Liver (tissue), 9 donors: ENCODE results near the gene ABHD17C. TPM values are rescaled to one million over a fixed set of nuclear protein-coding genes. Genes with fewer than 3 reads are reported as not detected.

Source experiments
- DNase-seq: peaks from one replicate; pipeline ENCODE4 v3.0.0-alpha.2; 2017; ENCODE audit warnings: low spot score
- H3K27ac ChIP-seq, 2 donors: one replicate each; pipeline ENCODE4 v1.7.0; 2013; ENCODE audit warnings: inconsistent platforms in 2 of 2, low read length in 2 of 2, control low read depth in 1 of 2, low read depth in 1 of 2, mild to moderate bottlenecking in 1 of 2
- H3K27me3 ChIP-seq, 4 donors: one replicate each; pipeline versions ENCODE4 v1.6.1 to v1.7.0; 2013; ENCODE audit warnings: low read length in 3 of 4, inconsistent platforms in 1 of 4, mild to moderate bottlenecking in 1 of 4, moderate library complexity in 1 of 4; ENCODE audit not compliant: control insufficient read depth in 4 of 4, insufficient read depth in 4 of 4
- H3K36me3 ChIP-seq, 4 donors: one replicate each; pipeline versions ENCODE4 v1.6.1 to v1.7.0; 2013; ENCODE audit warnings: low read length in 3 of 4, mild to moderate bottlenecking in 3 of 4, low read depth in 1 of 4, moderate library complexity in 1 of 4; ENCODE audit not compliant: control insufficient read depth in 4 of 4, insufficient read depth in 3 of 4
- H3K4me1 ChIP-seq, 4 donors: one replicate each; pipeline versions ENCODE4 v1.6.1 to v1.7.0; 2013; ENCODE audit warnings: low read length in 3 of 4, mild to moderate bottlenecking in 3 of 4, moderate library complexity in 1 of 4; ENCODE audit not compliant: control insufficient read depth in 4 of 4, insufficient read depth in 4 of 4
- H3K4me3 ChIP-seq, 3 donors: one replicate each; pipeline versions ENCODE4 v1.6.1 to v1.7.0; 2013; ENCODE audit warnings: low read length in 3 of 3, control low read depth in 1 of 3, low read depth in 1 of 3, mild to moderate bottlenecking in 1 of 3
- H3K9ac ChIP-seq, 2 donors: one replicate each; pipeline ENCODE4 v1.7.0; 2013; ENCODE audit warnings: low read length in 2 of 2, mild to moderate bottlenecking in 2 of 2, moderate library complexity in 2 of 2, control low read depth in 1 of 2, low read depth in 1 of 2
- H3K9me3 ChIP-seq, 4 donors: one replicate each; pipeline versions ENCODE4 v1.6.1 to v1.7.0; 2013; ENCODE audit warnings: low read length in 3 of 4; ENCODE audit not compliant: control insufficient read depth in 4 of 4
- EGR1 ChIP-seq, 2 donors: IDR thresholded peaks; 2 replicates each; pipeline ENCODE4 v1.6.1; 2016 to 2018; ENCODE audit warnings: antibody characterized with exemption in 2 of 2, low read depth in 2 of 2
- FOXA1 ChIP-seq: IDR thresholded peaks from 2 replicates; pipeline ENCODE4 v1.6.1; 2016; ENCODE audit warnings: antibody characterized with exemption
- FOXA2 ChIP-seq: IDR thresholded peaks from 2 replicates; pipeline ENCODE4 v1.6.1; 2016; ENCODE audit warnings: antibody characterized with exemption
- GABPA ChIP-seq, 2 donors: IDR thresholded peaks in 1 of 2; conservative IDR thresholded peaks in 1 of 2; 2 replicates each; pipeline ENCODE4 v1.6.1; 2016; ENCODE audit warnings: antibody characterized with exemption in 2 of 2, mild to moderate bottlenecking in 1 of 2, moderate library complexity in 1 of 2
- HNF4A ChIP-seq, 2 donors: conservative IDR thresholded peaks; 2 replicates each; pipeline ENCODE4 v1.6.1; 2016; ENCODE audit warnings: antibody characterized with exemption in 2 of 2, mild to moderate bottlenecking in 2 of 2
- HNF4G ChIP-seq: IDR thresholded peaks from 2 replicates; pipeline ENCODE4 v1.6.1; 2016; ENCODE audit warnings: antibody characterized with exemption
- JUND ChIP-seq, 2 donors: IDR thresholded peaks; 2 replicates each; pipeline ENCODE4 v1.6.1; 2016; ENCODE audit warnings: antibody characterized with exemption in 2 of 2
- NR2F2 ChIP-seq: IDR thresholded peaks from 2 replicates; pipeline ENCODE4 v1.6.1; 2016; ENCODE audit warnings: antibody characterized with exemption
- RAD21 ChIP-seq, 2 donors: IDR thresholded peaks; 2 replicates each; pipeline ENCODE4 v1.6.1; 2016; ENCODE audit warnings: antibody characterized with exemption in 2 of 2, mild to moderate bottlenecking in 2 of 2
- RXRA ChIP-seq, 2 donors: IDR thresholded peaks; 2 replicates each; pipeline ENCODE4 v1.6.1; 2017 to 2018; ENCODE audit warnings: antibody characterized with exemption in 2 of 2, mild to moderate bottlenecking in 1 of 2
- SP1 ChIP-seq: IDR thresholded peaks from 2 replicates; pipeline ENCODE4 v1.6.1; 2018; ENCODE audit warnings: antibody characterized with exemption, mild to moderate bottlenecking
- TAF1 ChIP-seq: conservative IDR thresholded peaks from 2 replicates; pipeline ENCODE4 v1.6.1; 2016; ENCODE audit warnings: antibody characterized with exemption, mild to moderate bottlenecking
- YY1 ChIP-seq: IDR thresholded peaks from 2 replicates; pipeline ENCODE4 v1.6.1; 2016; ENCODE audit warnings: antibody characterized with exemption, mild to moderate bottlenecking
- WGBS: extraction: QIAGEN DNeasy Blood & Tissue Kit; methylation state at CpG from one replicate; pipeline ENCODE4 v1.1.7; 2013; 5-methylcytosine and 5-hydroxymethylcytosine counted together
- polyA plus RNA-seq, 2 donors: library from polyadenylated mRNA; stranded (reverse) in 1 of 2; unstranded in 1 of 2; fragments of 200-250 nt in 1 of 2; fragments of >200 nt in 1 of 2; fragmentation: Nextera tagmentation in 1 of 2; extraction: Ambion mirVana in 1 of 2; gene quantifications; one replicate each; pipeline versions ENCODE4 v1.2.1 to v1.2.3, GENCODE V29; 2013 to 2015
- total RNA-seq, 2 donors: library from RNA; depleted of rRNA; stranded (reverse); fragments of >200 nt; gene quantifications; one replicate each; pipeline ENCODE4 v1.2.3, GENCODE V29; 2014
- TF ChIP-seq, protein P1 (sequence below): fragments of 150-350 bp; IDR thresholded peaks from 2 replicates; pipeline ENCODE4 v1.5.1; 2017; ENCODE audit warnings: improper control_type of control experiment, low read depth, low read length; ENCODE audit not compliant: missing input control
- TF ChIP-seq, protein P2 (sequence below): IDR thresholded peaks from 2 replicates; pipeline ENCODE4 v1.6.1; 2016; ENCODE audit warnings: antibody characterized with exemption
- TF ChIP-seq, protein P3 (sequence below): IDR thresholded peaks from 2 replicates; pipeline ENCODE4 v1.6.1; 2016; ENCODE audit warnings: antibody characterized with exemption
- TF ChIP-seq, protein P4 (sequence below): IDR thresholded peaks from 2 replicates; pipeline ENCODE4 v1.6.1; 2016; ENCODE audit warnings: antibody characterized with exemption
- TF ChIP-seq, protein P5 (sequence below): IDR thresholded peaks from 2 replicates; pipeline ENCODE4 v1.6.1; 2016; ENCODE audit warnings: antibody characterized with exemption, mild to moderate bottlenecking
- donor health status: healthy.
- donor health status: healthy.
- donor health status: healthy.
- donor health status: healthy.
- donor health status: healthy.

The ABHD17C gene
- total and polyA plus RNA-seq, 4 donors: 0.79 to 3.0 (median 2.0) TPM

DNA sequence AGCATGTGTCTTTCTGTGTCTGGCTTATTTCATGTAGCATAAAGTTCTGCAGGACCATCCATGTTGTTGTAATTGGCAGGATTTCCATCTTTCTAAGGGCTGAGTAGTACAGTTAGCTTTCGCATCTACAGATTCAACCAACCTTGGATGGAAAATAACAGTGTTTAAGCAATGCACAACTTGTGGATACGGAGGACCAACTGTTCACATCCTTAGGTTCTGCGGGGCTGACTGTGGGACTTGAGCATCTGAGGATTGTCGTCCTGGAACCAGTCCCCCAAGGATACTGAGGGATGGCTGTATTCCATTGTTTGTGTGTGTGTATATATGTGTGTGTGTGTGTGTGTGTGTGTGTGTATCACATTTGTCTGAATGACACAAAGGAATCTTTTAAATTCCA is 27.7 kb downstream of the ABHD17C start:
- H3K4me3 ChIP-seq: no peak overlapping the region
- no peak for DNase-seq
- H3K9me3 ChIP-seq: no peaks in the 10 kb centered on the region
- no peaks in the 10 kb centered on the region for H3K4me1 ChIP-seq
- no peaks in the 10 kb centered on the region for H3K27me3 ChIP-seq
- H3K9ac ChIP-seq: no peak overlapping the region
- no peak for TF ChIP-seq YY1
- TF ChIP-seq, protein P1, sequence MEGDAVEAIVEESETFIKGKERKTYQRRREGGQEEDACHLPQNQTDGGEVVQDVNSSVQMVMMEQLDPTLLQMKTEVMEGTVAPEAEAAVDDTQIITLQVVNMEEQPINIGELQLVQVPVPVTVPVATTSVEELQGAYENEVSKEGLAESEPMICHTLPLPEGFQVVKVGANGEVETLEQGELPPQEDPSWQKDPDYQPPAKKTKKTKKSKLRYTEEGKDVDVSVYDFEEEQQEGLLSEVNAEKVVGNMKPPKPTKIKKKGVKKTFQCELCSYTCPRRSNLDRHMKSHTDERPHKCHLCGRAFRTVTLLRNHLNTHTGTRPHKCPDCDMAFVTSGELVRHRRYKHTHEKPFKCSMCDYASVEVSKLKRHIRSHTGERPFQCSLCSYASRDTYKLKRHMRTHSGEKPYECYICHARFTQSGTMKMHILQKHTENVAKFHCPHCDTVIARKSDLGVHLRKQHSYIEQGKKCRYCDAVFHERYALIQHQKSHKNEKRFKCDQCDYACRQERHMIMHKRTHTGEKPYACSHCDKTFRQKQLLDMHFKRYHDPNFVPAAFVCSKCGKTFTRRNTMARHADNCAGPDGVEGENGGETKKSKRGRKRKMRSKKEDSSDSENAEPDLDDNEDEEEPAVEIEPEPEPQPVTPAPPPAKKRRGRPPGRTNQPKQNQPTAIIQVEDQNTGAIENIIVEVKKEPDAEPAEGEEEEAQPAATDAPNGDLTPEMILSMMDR: no peak
- no peak for TF ChIP-seq EGR1 (IDR thresholded peaks at IDR 0.05; ENCODE audit: low read depth in 2 of 2)
- TF ChIP-seq, protein P2, sequence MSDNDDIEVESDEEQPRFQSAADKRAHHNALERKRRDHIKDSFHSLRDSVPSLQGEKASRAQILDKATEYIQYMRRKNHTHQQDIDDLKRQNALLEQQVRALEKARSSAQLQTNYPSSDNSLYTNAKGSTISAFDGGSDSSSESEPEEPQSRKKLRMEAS: no peak
- no peak for TF ChIP-seq GABPA (IDR thresholded peaks at IDR 0.05 in 1 of 2, conservative IDR thresholded peaks at IDR 0.05 in 1 of 2)
- no peak for TF ChIP-seq SP1
- TF ChIP-seq RXRA (IDR thresholded peaks at IDR 0.05): no peak
- TF ChIP-seq RAD21 (IDR thresholded peaks at IDR 0.05): no peak
- TF ChIP-seq FOXA1: no peak
- no peak for TF ChIP-seq NR2F2
- no peak for TF ChIP-seq FOXA2
- TF ChIP-seq, protein P3, sequence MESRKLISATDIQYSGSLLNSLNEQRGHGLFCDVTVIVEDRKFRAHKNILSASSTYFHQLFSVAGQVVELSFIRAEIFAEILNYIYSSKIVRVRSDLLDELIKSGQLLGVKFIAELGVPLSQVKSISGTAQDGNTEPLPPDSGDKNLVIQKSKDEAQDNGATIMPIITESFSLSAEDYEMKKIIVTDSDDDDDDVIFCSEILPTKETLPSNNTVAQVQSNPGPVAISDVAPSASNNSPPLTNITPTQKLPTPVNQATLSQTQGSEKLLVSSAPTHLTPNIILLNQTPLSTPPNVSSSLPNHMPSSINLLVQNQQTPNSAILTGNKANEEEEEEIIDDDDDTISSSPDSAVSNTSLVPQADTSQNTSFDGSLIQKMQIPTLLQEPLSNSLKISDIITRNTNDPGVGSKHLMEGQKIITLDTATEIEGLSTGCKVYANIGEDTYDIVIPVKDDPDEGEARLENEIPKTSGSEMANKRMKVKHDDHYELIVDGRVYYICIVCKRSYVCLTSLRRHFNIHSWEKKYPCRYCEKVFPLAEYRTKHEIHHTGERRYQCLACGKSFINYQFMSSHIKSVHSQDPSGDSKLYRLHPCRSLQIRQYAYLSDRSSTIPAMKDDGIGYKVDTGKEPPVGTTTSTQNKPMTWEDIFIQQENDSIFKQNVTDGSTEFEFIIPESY: no peak
- TF ChIP-seq JUND (IDR thresholded peaks at IDR 0.05): no peak
- H3K36me3 ChIP-seq: peaks cover 0 to 3% (median 0%) of the 10 kb centered on the region in 4 donors
- no peak overlapping the region for H3K27ac ChIP-seq
- WGBS: 93% methylated on average over 4 of the region's 4 CpGs

DNA sequence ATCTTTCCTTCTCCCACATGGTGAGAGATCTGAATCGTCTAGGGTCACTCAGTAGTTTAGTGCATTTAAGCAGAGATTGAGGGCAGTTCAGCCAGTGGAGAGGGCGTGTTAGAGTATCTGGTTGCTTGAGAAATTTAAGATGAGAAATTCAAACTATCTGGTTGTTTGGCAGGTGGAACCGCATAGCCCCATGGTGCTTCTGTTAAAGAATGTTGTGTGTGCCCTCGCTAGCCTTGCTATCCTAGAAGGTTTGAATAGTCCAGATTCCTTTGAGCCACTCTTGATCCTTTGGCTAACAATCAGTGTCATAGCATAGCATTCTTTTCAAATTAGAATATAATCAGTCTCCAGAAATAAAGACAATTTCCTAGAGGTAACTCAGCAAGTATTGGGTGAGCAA is 32.1 kb downstream of the ABHD17C start:
- Histone ChIP-seq H3K9ac (no peak overlapping the region), H3K27ac (no peak overlapping the region), H3K4me1 (no peaks in the 10 kb centered on the region), H3K9me3 (no peaks in the 10 kb centered on the region), H3K4me3 (no peak overlapping the region), H3K36me3 (peaks cover 0 to 3% (median 0%) of the 10 kb centered on the region in 4 donors), H3K27me3 (no peaks in the 10 kb centered on the region)
- DNase-seq: no peak
- TF ChIP-seq FOXA2: no peak
- TF ChIP-seq EGR1 (IDR thresholded peaks at IDR 0.05; ENCODE audit: low read depth in 2 of 2): no peak
- TF ChIP-seq SP1: no peak
- TF ChIP-seq, protein P4, sequence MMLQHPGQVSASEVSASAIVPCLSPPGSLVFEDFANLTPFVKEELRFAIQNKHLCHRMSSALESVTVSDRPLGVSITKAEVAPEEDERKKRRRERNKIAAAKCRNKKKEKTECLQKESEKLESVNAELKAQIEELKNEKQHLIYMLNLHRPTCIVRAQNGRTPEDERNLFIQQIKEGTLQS: no peak
- 73% methylated on average over 4 of the region's 4 CpGs for WGBS

DNA sequence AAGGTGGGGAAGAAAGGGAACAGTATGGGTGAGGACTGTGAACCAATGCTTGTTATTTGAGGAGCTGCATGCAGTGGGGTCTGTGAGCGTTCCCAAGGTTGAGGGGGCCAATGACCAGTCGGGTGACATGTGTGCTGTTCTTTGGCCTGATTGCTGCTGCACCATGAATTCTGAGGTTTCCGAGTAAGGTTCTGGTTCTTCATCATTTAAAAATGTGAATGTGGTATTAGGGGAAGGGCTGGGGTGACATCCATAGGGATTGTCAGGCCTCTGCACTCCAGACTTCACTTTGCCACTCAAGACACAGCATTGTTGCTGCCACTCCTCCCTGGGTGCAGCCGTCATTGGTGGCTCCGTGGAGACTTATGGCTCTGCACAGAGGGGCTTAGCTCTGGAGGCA is 32.5 kb downstream of the ABHD17C start:
- peaks cover 0 to 3% (median 0%) of the 10 kb centered on the region in 4 donors for H3K36me3 ChIP-seq
- WGBS: 91% methylated on average over 5 of the region's 5 CpGs
- H3K27ac ChIP-seq: no peak overlapping the region
- TF ChIP-seq NR2F2 (no peak), FOXA2 (no peak), RXRA (IDR thresholded peaks at IDR 0.05) (no peak), SP1 (no peak), HNF4G (no peak), TAF1 (no peak), GABPA (IDR thresholded peaks at IDR 0.05 in 1 of 2, conservative IDR thresholded peaks at IDR 0.05 in 1 of 2) (no peak), YY1 (no peak), HNF4A (conservative IDR thresholded peaks at IDR 0.05) (no peak), FOXA1 (no peak)
- TF ChIP-seq, protein P1: no peak
- TF ChIP-seq, protein P5, sequence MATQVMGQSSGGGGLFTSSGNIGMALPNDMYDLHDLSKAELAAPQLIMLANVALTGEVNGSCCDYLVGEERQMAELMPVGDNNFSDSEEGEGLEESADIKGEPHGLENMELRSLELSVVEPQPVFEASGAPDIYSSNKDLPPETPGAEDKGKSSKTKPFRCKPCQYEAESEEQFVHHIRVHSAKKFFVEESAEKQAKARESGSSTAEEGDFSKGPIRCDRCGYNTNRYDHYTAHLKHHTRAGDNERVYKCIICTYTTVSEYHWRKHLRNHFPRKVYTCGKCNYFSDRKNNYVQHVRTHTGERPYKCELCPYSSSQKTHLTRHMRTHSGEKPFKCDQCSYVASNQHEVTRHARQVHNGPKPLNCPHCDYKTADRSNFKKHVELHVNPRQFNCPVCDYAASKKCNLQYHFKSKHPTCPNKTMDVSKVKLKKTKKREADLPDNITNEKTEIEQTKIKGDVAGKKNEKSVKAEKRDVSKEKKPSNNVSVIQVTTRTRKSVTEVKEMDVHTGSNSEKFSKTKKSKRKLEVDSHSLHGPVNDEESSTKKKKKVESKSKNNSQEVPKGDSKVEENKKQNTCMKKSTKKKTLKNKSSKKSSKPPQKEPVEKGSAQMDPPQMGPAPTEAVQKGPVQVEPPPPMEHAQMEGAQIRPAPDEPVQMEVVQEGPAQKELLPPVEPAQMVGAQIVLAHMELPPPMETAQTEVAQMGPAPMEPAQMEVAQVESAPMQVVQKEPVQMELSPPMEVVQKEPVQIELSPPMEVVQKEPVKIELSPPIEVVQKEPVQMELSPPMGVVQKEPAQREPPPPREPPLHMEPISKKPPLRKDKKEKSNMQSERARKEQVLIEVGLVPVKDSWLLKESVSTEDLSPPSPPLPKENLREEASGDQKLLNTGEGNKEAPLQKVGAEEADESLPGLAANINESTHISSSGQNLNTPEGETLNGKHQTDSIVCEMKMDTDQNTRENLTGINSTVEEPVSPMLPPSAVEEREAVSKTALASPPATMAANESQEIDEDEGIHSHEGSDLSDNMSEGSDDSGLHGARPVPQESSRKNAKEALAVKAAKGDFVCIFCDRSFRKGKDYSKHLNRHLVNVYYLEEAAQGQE: no peak
- TF ChIP-seq, protein P2: no peak

More for the DNA sequence above, 32.5 kb downstream of the ABHD17C start:
- H3K9ac ChIP-seq: no peak overlapping the region
- H3K9me3 ChIP-seq: no peaks in the 10 kb centered on the region
- no peak overlapping the region for H3K4me3 ChIP-seq
- DNase-seq: no peak
- no peaks in the 10 kb centered on the region for H3K27me3 ChIP-seq
- H3K4me1 ChIP-seq: no peaks in the 10 kb centered on the region
